KBM-7 (cell line): ENCODE results near the gene CHST8.

Experiments
- DNase-seq: peaks from one replicate; pipeline ENCODE4 v3.0.0-alpha.2; 2015
- in situ Hi-C: fragments of 300-500 bp; cut with MboI; formaldehyde crosslinking; loops from 2 replicates; pipeline ENCODE4 v1.14.3; 2020; ENCODE audit warnings: low sequenced_read_pairs, low pct_unique_long_range_greater_than_20kb, mixed read lengths

CHST8 gene

DNA sequence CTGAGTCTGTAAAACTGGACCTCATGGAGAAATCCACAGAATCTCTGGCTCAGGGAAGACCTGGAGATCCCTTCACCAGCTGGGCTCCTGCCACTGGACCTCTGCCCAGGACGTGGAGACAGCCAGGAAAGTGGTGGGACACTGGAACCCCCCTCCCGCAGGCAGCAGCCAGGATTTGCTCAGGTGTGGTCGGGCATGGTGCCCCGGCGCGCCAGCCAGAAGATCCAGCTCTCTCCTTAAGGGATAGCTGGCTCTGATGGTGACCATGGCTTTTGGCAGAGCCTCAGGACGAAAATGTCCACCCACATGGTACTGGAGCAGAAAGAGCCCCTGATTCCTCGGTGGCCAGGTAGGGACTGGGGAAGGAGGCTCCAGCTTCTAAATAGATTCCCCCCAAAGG, 148.4 kb downstream of the CHST8 start:
- in situ Hi-C loops: loop anchor here (10.0 to 25.0 kb wide), 3 partner anchors 325 to 533 kb away; partner anchors contain the start of gene SLC7A10
- DNase-seq: no peak

- in situ Hi-C loops: loop anchor here (10.0 to 25.0 kb wide), 3 partner anchors 323 to 534 kb away; partner anchors contain the start of gene SLC7A10
- DNase-seq: peak; percentile 71
Measured at GRCh38 chr19:33771384-33772101, 149.8 kb downstream of the CHST8 start.

DNA sequence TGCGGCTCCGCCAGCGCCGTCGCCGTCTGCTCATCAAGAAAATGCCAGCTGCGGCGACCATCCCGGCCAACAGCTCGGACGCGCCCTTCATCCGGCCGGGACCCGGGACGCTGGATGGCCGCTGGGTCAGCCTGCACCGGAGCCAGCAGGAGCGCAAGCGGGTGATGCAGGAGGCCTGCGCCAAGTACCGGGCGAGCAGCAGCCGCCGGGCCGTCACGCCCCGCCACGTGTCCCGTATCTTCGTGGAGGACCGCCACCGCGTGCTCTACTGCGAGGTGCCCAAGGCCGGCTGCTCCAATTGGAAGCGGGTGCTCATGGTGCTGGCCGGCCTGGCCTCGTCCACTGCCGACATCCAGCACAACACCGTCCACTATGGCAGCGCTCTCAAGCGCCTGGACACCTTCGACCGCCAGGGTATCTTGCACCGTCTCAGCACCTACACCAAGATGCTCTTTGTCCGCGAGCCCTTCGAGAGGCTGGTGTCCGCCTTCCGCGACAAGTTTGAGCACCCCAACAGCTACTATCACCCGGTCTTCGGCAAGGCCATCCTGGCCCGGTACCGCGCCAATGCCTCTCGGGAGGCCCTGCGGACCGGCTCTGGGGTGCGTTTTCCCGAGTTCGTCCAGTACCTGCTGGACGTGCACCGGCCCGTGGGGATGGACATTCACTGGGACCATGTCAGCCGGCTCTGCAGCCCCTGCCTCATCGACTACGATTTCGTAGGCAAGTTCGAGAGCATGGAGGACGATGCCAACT, 150.5 kb downstream of the CHST8 start:
- in situ Hi-C loops: loop anchor here (10.0 to 25.0 kb wide), 3 partner anchors 323 to 535 kb away; partner anchors contain the start of gene SLC7A10
- DNase-seq: no peak

DNA sequence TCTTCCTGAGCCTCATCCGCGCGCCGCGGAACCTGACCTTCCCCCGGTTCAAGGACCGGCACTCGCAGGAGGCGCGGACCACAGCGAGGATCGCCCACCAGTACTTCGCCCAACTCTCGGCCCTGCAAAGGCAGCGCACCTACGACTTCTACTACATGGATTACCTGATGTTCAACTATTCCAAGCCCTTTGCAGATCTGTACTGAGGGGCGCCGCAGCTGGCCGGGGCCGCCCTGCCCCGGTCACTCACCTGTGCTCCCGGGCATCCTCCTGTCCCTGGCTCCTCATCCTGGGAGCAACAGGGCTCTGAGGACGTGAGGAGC, 151.1 kb downstream of the CHST8 start:
- DNase-seq: no peak
- in situ Hi-C loops: loop anchor here (10.0 to 25.0 kb wide), 3 partner anchors 322 to 536 kb away; partner anchors contain the start of gene SLC7A10

- in situ Hi-C loops: loop anchor here (10.0 to 25.0 kb wide), 3 partner anchors 321 to 537 kb away; partner anchors contain the start of gene SLC7A10
- no peak for DNase-seq
Measured at GRCh38 chr19:33773704-33774624, 152.2 kb downstream of the CHST8 start.

DNA sequence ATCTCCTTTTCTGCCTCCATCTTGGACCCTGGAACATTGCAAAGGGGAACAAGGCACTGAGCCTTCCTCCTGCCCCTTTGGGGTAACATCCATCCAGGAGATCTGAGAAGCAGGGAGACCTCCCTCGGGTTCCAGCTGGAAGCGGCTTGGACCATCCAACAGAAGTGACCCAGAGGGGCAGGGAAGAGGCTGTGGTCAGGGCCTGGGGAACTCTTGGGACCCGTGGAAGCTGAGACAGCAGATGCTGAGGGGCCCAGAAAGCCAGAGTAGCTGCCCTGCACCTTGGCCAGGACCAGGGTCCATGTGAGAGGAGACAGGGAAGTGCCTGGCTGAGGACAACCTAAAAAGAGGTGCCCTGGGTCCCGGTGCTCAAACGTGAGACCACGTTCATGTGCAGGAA, 153.0 kb downstream of the CHST8 start:
- in situ Hi-C loops: loop anchor here (10.0 to 25.0 kb wide), 3 partner anchors 320 to 537 kb away; partner anchors contain the start of gene SLC7A10
- DNase-seq: no peak

DNA sequence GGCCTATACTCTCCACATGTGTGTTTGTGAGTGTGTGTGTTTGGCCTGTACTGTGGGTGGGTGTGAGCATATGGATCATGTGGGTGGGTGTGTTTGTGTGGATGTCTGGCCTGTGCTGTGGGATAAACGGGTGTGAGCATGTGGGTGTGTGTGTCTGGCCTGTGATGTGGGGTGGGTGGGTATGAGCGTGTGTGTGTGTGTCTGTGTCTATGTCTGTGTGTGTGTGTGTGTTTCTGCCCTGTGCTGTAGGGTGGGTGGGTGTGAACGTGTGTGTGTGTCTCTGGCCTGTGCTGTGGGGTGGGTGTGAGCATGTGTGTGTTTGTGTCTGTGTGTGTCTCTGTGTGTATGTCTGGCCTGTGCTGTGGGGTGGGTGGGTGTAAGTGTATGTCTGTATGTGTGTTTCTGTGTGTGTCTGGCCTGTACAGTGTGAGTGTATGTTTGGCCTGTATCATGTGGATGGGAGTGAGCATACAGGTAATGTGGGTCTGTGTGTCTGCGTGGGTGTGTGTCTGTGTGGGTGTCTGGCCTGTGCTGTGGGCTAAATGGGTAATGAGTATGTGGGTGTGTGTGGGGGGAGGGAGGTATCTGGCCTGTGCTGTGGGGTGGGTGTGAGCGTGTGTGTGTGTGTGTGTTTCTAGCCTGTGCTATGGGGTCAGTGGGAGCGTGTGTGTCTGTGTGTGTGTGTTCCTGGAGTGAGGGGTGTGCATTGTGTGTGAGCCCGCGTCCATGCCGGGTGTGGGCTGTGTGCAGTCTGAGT, 154.2 kb downstream of the CHST8 start:
- DNase-seq: no peak
- in situ Hi-C loops: loop anchor here (10.0 kb wide), 1 partner anchor 319 kb away; no protein-coding TSS in a partner anchor

GRCh38 chr19:33777351-33777750, 155.6 kb downstream of the CHST8 start:
- in situ Hi-C loops: loop anchor here (10.0 kb wide), 1 partner anchor 317 kb away; no protein-coding TSS in a partner anchor
- DNase-seq: no peak

DNA sequence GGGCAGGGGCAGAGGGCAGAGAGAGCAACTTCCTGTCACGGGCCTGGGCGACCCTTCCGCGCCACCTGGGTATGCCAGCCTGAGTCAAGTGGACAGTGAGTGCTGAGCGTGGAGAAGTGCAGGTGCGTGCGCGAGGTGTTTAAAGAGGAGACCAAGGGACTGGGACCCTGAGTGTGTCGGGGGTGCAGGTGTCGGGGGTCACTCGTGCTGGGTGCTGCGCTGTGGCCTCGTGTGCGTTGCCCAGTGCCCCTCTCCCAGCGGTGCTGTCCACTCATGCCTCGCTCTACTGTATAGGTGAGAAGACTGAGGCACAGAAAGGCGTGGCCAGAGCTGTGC, 156.0 kb downstream of the CHST8 start:
- in situ Hi-C loops: loop anchor here (10.0 kb wide), 1 partner anchor 317 kb away; no protein-coding TSS in a partner anchor
- DNase-seq: no peak

DNA sequence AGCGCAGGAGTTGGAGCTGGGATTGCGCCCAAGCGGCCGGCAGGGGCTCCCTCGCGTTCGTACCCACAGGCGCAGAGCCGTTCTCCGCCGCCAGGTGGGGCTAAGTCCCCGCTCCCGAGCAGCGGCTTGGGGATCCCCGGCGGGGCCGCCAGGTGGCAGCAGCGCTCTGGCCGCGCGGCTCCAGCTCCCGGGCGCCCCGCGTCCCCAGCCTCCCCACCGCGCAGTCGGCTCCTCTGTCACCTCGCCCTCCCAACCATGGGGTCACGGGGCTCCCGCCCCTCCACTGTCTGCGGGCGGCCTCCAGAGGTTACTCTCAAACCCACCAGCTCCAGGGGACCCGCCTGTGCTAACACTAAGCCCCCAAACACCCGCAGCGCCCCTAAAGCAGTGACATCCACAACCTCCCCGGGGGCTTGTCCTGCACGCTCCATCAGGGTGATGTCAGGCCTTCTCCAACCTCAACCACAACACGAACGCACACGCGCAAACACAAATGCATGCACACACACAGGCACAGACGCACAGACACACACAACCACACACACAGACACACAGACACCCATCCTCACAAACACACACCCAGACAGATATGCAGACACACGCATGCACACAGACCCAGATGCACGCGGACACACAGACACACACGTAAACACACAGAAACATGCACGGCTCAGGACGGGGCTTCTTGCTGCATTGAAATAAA, 156.5 kb downstream of the CHST8 start:
- DNase-seq: peak; percentile 79
- in situ Hi-C loops: loop anchor here (10.0 kb wide), 1 partner anchor 317 kb away; no protein-coding TSS in a partner anchor

DNA sequence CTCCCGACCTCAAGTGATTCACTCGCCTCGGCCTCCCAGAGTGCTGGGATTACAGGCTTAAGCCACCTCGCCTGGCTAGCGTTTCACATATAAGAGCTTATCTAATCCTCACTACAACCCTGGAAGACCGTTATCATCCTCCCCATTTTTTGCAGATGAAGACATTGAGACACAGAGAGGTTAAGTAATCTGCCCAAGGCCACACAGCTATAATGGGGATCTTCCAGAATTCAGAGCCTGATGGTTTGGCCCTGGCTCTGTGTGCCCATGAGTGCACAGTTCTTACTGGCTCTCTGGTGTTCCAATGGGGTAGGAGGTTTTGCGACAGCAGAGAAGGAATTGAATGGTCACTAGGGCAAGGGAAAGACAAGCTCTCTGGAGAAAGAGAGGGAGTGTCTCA, 158.1 kb downstream of the CHST8 start:
- in situ Hi-C loops: loop anchor here (10.0 kb wide), 1 partner anchor 315 kb away; no protein-coding TSS in a partner anchor
- no peak for DNase-seq

GRCh38 chr19:33780251-33780650, 158.5 kb downstream of the CHST8 start:
- peak; percentile 19 for DNase-seq
- in situ Hi-C loops: no loop called here

- in situ Hi-C loops: no loop called here
- no peak for DNase-seq
Measured at GRCh38 chr19:33780746-33781145, 159.0 kb downstream of the CHST8 start.

DNA sequence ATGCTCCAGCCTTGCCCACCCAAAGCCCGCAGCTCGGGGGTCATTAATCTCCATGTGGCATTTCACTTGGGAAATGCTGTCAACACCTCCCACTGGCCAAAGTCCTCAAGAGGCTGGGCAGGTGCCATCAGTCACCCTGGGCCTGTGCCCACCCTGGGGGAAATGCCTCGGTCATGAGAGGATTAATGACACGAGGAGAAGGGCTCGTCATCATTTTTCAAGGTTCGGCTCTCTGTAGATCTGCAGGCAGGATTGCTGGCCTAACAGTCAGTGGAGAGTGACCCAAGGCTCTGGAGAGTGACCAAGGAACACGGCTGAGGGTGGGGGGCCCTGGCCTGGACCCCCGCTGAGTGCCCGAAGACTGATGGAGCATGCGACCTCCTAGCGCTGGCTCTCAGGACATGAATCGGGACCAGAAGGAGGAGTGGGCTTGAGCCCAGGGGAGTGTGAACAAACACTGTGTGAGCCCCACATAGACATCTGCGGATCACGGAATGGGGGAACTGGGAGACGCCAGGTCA, 159.7 kb downstream of the CHST8 start:
- DNase-seq: no peak
- in situ Hi-C loops: no loop called here

GRCh38 chr19:33781996-33782395, 160.2 kb downstream of the CHST8 start:
- in situ Hi-C loops: no loop called here
- no peak for DNase-seq

GRCh38 chr19:33784432-33784831, 162.7 kb downstream of the CHST8 start:
- DNase-seq: no peak
- in situ Hi-C loops: no loop called here

DNA sequence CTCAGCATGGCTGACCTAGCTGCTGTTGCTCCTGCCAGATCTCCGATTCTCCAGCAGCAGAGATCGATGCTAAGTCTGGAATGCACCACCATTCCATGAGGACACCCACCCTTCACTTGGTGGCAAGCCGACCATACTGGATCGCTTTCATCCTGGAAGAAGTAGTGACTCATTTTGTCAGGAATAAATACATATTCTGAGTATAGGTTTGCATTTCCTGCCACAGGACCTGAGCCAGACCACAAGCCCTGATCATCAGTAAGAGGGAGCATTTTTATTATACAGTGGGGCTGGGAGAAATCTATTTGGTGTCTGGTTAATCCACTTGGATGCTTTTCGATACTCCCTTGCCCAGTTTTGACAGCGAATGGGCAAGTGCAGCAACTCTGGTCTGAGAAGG, 164.0 kb downstream of the CHST8 start:
- in situ Hi-C loops: no loop called here
- no peak for DNase-seq

- in situ Hi-C loops: no loop called here
- no peak for DNase-seq
Measured at GRCh38 chr19:33788676-33789075, 166.9 kb downstream of the CHST8 start.
